C4-2B (cell line): ENCODE data around the gene LCAT.

ENCODE experiments used
- H3K27ac ChIP-seq: fragments of 450-650 bp; 2 replicates; pipeline ENCODE4 v1.5.1; 2017
- ZFX ChIP-seq: fragments of 450-650 bp; IDR thresholded peaks from 2 replicates; pipeline ENCODE4 v1.6.1; 2017
- TF ChIP-seq, protein P1 (sequence below): fragments of 450-650 bp; conservative IDR thresholded peaks from 2 replicates; pipeline ENCODE4 v1.5.1; 2017; ENCODE audit warnings: mild to moderate bottlenecking

The LCAT gene

DNA sequence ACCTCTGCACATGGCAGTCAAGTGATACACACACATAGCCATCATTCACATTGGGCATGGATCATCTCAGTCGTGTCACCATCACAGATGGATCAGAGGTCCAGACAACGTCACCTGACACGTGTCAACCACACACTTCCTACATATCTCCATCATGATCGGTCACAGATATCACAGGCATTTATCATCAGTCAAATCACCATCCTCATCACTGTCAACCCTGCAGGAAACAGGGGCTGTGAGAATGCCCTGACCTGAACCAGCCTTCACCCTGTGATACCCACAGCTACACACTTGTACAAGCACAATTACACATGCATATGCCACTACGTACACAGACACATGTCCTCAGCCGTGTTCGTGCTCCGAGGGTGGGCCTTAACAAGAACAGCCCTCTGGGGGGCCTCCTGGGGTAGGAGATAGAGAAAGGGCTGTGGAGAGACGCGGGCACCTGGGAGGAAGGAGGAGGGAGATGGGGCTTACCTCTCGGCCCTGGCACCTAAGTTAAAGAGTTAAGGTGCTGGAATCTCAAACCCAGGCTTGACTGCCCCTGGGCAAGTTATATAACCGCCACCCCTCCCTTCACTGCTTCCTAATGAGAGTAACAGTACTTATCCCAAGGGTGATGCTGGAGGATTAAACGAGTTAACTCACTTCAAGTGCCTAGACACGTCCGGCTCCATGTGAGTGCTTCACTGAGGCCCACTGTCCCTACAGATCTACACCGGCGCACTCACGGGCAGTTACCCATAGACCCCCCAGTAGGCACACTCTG lies 23.4 kb upstream of the LCAT start:
- no peak for TF ChIP-seq ZFX
- TF ChIP-seq, protein P1, sequence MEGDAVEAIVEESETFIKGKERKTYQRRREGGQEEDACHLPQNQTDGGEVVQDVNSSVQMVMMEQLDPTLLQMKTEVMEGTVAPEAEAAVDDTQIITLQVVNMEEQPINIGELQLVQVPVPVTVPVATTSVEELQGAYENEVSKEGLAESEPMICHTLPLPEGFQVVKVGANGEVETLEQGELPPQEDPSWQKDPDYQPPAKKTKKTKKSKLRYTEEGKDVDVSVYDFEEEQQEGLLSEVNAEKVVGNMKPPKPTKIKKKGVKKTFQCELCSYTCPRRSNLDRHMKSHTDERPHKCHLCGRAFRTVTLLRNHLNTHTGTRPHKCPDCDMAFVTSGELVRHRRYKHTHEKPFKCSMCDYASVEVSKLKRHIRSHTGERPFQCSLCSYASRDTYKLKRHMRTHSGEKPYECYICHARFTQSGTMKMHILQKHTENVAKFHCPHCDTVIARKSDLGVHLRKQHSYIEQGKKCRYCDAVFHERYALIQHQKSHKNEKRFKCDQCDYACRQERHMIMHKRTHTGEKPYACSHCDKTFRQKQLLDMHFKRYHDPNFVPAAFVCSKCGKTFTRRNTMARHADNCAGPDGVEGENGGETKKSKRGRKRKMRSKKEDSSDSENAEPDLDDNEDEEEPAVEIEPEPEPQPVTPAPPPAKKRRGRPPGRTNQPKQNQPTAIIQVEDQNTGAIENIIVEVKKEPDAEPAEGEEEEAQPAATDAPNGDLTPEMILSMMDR = no peak
- no peak overlapping the region for H3K27ac ChIP-seq

DNA sequence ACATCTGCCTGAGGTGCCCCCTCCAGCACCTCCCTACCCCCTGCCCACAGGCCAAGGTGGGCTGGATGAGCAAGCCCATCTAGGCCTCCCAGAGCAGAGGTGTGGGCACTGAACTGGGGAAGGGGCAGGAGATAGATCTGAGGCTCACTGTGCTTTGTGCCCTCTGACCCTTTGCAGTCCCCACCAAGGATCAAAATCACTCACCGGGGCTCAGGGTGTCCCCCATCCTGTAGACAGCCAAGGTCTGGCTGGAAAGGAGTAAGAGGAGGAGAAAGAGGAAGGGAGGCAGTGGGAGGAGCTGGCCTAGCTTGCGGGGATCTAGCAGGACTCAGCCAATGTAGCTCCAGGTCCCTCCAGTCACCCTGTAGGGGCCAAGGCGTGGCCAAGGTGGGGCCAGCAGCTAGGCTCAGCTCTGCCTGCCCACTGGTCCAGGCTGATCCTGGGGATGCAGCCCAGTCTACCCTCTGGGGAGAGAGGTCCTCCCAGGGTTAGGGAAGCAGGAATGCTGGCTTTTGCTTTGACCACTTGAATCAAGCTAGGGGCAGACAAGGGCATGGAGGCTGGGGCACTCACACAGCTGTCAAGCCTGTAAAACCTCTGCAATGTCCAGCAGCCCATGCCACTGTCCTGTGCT lies 22.7 kb upstream of the LCAT start:
- H3K27ac ChIP-seq = no peak overlapping the region; the same call in 1 of the 2 replicates
- TF ChIP-seq, protein P1 = no peak
- TF ChIP-seq ZFX = no peak

DNA sequence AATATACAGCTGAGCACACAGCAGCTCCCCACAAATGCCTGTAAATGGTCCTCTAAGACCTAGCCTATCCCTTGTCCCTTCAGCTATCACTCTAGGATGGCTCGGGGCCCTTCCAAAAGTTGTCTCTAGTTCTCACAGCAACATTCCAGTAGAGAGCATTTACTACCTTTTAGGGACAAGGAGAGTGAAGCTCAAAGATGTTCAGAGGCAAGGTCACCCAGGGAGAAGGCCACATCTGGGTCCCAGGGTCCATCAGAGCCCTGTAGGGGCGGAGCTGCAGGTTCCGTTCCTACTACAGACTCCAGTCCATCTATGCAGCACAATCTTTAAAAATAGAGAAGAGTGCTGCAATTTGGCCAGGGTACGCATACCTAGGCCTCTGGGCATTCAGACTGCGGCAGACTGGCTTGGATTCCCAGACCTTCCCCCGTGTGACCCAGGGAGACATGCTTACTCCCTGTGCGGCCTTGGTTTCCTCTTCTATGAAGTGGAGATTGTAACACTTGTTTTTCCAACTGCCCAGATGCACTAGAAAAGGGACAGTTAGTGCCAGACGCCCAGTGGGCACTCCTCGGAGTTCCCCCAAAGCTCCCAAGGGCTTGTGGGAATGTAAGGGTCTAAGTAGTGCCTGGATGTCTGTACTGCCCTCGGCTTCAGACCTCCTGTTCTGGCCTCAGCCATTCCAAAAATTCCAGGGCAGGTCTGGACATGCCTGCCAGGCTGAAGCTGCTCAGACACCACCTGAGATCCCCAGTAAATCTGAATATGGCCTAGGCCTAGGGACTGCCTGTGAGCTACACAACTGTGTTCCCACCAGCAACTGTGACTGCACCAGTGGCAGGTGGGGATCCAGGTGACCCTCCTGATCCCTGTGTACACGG lies 22.0 kb upstream of the LCAT start:
- TF ChIP-seq, protein P1 = no peak
- H3K27ac ChIP-seq = no peak overlapping the region; the same call in 1 of the 2 replicates

DNA sequence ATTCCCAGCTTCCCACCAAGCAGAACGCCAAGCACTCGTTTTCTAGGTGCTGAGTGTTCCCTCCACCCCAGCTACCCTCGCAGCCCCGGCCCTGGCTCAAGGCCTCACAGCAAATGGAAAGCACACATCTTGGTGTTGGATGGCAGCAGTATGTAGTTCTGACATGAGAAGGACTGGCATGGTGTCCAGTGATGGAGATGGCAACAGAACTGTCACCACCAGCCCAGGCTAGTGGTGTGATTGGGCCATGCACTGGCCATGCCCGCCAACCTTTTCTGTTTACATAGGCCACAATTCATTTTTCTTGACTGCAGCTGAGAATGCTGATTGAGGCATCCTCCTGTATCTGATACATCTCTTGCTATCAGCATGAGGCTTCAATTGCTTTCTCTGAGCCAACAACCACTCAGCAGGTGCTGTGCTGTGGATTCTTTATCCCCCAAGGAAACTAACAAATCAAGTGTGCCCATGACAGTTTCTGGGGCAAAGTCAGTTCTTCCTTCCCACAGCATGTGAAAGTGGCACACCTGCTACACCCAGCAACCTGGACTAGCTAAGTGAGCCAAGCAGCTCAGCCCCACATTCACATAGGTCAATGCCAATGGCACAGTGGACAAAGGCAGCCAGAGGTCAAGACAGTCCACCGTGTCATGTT lies 20.7 kb upstream of the LCAT start:
- no peak overlapping the region for H3K27ac ChIP-seq
- no peak for TF ChIP-seq ZFX
- TF ChIP-seq, protein P1 = no peak

DNA sequence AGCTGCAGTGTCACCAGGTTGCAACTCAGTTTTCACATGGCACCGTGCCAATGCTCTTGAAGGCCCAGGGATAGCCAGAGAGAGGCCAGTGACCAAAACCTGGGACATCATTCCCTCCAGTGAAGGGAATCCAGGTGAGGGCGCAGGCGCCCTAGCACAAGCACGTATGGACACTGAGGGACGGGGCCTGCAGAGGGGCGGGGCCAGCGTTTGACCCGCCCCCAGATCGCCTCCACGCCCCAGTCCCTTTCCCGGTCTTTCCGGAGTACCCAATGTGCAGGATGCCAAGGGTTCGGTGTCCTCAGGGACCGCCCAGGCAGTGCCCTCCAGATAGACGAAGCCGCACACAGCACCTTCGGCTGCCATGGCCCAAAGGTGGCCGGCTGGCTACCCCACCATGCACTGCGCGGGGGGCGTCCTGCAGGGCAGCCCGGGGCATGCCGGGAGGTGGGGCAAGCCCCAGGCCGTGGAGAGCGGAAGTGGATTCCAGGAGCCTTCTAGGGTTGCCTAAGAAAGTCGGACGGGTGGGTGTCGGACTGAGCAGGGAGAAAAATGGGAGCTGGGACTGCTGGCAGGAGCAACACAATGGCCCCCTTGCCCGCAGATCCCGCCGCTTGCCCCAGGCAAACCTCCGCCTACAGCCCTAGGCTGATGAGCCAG lies 19.9 kb upstream of the LCAT start:
- no peak for TF ChIP-seq ZFX
- TF ChIP-seq, protein P1 = no peak
- H3K27ac ChIP-seq = no peak overlapping the region

DNA sequence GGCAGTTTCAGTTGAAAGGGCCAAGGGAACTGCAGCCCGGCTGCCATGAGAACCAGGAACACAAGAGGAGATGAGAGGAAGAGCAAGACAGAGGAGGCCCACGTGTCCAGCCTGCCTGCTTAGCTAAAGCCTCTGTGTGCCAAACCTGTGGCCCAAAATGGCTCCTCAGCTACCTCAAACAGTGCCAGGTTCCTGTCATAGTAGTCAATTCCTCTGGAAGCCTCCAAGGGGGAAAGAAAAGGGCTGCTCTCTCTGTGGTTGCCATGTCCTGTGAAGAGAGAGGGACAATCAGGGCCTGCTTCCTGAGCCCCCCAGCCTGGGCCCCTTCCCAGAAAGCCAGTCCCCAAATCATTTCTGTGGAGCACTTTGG lies 19.4 kb upstream of the LCAT start:
- TF ChIP-seq ZFX = no peak
- TF ChIP-seq, protein P1 = no peak
- H3K27ac ChIP-seq = no peak overlapping the region
